Smooth muscle cell of the brain vasculature (primary cell): ENCODE data around the gene ENDOV.

Source experiments
- DNase-seq: peaks from one replicate; pipeline ENCODE4 v3.0.0-alpha.2; 2012; ENCODE audit warnings: low read depth, low spot score

ENDOV gene

DNA sequence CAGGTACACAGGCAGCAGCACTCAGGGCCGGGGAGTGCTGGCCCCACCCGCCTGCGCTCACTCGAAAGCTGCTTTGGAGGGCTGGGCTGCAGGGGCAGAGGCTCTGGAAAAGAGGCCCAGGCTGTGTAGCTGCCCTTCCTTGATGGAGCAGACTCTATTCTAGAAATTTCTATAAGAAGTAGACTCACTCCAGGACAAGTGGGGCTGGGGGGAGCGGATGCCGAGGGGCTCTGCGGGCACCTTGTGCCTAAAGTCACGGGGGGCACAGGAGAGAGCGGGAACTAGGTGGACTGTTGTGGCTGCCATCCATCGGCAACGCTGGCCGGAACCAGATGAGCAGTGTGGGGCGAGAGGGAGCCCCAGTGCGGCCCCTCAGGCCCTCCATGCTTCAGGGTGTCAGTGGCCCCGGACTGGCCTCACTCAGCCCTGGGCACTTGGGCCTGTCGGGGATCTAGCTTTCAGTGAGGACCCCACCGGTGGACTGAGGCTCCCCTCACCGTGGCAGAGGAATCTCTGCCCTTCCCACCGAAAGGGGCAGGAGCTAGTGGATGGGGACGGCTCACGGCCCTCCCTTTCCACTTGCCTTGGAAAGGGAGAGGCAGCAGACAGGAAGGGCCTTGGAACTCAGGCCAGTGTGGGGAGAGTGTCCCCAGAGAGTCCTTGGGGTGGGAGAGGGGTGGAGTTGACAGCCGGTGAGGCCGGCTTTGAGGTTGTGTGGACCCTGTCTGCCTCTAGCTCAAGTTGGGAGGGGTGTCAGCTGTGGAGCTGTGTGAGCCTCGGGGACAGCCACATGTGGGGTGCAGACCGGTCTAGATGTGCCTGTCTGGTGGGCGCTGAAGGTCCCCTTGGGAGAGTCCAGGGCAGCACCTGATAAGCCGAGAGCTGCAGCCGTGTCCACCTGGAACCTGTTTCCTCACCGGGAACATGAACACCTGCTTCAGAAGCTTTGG is 16.6 kb downstream of the ENDOV start:
- no peak for DNase-seq

DNA sequence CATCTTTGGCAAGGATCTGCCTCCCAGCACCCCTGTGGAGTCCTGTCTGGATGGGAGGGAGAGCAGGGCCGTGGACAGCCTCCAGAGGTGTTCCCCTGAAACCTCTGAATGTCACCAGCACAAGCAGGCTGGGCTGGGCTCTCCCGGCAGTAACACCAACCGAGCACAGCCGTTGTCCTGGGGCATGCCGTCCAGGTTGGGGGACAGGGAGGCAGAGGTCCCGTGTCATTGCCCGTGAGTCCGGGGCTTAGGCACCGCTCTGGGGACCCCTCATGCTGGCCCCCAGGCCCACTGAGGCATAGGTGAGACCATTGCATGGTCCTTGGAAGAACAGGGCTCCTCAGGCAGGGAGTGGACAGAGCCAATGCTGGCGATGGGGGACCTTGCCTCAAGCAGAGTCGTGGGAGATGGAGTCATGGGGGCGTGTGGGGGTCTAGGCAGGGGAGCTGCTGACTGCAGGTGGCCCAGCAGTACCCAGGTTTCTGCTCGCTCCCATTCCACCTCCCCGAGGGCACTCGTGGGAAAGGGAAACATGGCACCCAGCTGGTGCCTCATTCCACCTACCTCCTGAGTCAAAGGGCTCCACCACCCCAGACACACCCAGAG is 17.5 kb downstream of the ENDOV start:
- no peak for DNase-seq

DNA sequence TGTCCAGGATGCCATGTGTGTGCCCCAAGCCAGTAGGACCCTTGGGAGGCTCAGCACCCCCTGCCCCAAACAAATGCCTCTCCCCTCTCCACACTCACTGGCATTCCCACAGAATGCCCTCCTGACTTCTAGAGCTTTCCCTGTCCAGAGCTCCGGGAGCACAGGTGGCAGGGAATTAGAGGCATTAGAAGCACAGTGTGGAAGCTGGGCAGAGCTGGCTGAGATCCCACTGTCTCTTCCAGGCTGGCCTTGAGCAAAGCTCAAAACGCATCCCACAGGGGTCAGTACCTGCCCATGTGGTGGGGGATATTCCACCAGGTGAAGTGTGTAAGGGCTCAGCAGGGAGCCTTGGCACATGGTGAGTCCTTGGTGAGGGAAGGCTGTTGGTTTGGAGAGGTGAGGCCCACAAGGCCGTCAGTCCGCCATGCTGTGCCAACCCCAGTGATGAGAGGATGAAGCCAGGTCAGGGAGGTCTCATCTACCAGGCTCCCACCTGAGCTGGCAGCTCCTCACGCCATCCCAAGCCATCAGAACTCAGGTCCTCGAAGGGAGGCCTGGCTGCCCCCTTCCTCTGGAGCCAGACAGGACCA is 18.1 kb downstream of the ENDOV start:
- no peak for DNase-seq

- no peak for DNase-seq
Observed at GRCh38 chr17:80433916-80434666, 19.1 kb downstream of the ENDOV start.

DNA sequence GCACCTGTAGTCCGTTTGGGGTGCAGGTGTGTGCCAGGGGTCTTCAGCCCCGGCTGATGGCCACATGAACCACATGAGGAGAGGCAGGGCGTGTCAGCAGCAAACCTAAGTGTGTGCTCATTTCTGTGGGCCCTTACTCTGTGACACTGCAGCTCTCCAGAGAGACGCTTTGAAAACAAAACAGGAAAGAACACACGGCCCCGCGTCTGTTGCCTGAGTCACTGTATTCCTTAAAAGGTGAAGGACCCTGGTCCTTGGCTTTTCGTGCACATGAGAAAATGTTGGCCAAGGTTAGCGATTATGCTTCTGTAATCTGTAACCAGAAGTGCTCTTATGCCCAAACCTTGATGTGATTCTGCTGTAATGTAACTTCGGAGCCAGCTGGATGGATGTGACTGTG is 22.6 kb downstream of the ENDOV start:
- no peak for DNase-seq

DNA sequence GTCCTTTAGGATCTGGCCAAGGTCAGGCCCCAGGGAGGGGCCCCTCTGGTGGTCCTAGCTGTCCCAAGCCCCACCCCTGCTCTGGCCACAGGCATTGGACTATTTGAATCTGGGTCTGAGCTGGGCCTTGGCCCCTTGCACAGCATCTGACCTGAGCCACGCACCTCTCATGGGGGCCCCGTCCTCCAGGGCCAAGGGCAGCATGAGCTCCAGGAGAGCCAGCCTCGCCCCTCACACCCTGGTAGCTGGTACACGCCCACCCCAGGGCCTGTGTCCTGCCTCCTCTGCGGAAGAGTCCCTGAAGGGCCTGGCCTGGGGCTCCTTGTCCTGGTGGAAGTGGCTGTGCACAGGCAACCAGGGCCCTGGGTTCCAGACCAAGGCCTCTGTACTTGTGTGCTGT is 23.8 kb downstream of the ENDOV start:
- DNase-seq, result no peak

DNA sequence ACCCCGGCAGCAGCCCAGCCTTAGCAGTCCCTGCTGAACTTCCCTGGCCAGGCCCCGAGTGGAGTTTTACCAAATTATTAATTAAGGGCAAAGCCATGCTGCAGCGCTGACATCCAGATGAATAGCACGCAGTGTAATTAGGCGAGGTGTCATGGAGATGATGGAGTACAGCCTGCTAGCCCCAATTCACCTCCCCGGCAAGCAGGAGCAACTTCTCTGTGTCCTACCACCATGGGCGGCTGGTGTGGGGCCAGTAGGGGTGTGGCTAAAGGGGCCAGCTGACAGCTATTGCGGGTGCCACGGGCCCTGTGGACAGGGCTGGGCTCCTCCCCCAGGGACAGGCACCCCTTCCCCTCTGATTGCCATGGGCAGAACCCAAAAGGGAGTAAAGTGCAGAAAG is 24.5 kb downstream of the ENDOV start:
- DNase-seq, result no peak

DNA sequence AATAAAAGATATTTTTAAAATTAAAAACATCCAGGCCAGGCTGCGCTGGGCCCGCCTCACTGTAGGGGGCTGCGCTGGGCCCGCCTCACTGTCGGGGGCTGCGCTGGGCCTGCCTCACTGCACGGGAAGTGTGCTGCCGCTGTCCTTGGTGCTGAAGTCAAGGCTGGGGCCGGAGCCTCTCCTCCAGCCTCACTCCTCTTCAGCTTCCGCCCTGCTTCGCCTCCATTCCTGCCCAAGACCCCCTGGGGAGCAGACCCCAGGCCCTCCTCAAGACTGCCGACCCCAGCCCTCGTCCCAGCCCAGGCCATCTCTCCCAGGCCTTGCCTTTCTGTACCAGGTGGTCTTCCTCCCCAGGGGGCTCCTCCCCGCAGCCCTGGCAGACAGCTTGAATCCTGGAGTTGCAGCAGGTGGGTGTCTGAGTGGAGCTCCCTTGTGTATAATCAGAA is 26.2 kb downstream of the ENDOV start:
- DNase-seq, result no peak

DNA sequence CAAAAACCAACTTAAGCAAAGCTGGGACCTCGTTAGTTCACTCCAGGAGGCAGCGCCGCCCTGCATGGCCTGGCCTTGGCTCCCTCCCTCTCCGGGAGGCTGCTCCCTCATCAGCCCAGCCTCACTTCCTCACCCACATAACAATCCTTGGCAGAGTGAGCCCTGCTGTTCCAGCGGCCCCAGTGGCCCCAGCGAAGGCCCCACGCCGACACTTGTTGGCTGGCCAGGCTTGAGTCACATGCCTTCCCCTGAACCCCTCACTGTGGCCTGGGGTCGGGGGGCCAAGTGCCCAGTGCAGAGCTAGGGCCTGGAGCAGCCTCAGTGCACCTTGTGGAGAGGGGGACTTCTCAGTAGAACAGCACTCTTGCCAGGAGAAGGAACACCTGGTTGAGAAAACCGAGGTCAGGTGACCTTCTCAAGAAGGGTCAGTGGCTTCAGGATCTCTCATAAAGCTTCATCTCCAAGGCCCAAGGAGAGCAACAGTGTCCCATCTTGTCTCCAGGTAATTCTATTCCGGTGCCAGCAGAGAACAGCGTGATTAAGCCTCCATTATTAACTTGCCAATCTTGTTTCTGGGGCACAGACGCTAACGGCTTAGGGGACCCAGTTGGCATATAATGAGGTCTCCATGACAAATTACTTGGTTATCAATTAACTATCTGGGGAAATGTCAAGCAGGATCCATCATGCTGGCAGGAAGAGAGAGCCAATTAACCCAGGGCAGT is 26.8 kb downstream of the ENDOV start:
- no peak for DNase-seq

GRCh38 chr17:80442323-80442659 is 27.3 kb downstream of the ENDOV start:
- DNase-seq, result no peak

DNA sequence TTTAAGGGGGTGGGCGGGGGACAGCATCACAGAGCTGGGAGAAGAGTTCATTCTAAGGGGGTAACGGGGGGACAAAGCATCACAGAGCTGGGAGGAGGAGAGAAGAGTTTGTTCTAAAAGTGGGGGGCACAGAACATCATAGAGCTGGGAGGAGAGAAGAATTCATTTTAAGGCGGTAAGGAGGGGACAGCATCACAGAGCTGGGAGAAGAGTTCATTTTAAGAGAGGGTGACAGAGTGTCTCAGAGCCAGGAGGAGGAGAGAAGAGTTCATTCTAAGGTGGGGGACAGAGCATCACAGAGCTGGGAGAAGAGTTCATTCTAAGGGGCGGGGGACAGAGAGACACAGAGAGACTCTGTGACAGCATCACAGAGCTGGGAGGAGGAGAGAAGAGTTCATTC is 27.8 kb downstream of the ENDOV start:
- DNase-seq, result no peak

DNA sequence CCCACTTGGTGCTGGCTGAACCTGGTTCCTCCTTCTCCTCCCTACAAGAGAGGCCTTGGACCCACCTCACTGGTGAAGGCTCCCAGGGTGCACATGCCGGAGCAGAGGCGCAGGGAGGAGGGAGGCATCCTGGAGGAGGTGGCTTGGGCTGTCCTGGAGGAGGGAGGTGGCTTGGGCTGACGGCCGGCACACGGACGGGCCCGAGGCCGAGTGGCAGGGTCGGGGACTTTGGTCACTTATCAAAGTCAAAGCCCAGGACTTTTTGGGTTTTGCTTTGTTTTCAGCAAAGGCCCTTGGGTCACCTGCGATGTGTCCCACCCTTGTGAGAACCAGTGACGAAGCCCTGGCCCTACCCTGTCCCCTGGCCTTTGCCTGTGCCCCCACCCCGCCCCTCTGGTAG is 28.5 kb downstream of the ENDOV start:
- no peak for DNase-seq

GRCh38 chr17:80443916-80444643 is 29.1 kb downstream of the ENDOV start:
- no peak for DNase-seq

DNA sequence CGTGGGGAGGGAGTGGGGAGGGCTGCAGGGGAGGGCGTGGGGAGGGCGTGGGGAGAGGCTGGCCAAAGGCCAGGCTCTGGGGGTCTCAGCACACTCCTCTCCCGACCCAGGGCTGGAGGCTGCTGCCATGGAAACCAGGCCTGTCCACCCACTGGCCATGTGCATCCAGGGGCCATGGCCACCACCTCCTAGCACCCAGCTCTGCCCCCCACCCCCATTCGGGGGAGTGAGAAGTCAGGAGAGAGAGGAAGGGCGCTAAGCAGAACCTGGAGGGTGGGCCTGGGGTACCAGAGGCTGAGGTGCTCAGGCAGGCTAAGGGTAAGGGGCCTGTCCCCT is 29.6 kb downstream of the ENDOV start:
- no peak for DNase-seq

GRCh38 chr17:80445007-80445725 is 30.2 kb downstream of the ENDOV start:
- no peak for DNase-seq

DNA sequence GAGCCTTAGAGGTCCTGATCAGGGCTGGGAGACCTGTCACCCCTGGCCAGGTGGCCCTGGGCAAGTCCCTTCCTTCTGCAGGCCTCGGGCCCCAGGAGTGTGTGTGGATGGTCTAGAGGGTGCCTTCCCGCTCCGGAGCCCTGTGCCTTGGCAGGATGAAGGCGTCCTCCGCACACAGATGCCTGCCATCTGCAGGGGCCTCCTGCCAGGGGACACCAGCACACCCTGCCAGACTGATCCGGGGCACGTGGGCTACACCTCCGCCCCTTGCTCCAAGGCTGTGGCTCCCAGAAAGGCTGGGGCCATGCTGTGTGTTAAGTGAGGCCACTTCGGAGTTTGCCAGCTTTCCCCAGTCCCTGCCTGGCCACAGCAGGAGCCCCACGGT is 30.8 kb downstream of the ENDOV start:
- DNase-seq, result no peak

DNA sequence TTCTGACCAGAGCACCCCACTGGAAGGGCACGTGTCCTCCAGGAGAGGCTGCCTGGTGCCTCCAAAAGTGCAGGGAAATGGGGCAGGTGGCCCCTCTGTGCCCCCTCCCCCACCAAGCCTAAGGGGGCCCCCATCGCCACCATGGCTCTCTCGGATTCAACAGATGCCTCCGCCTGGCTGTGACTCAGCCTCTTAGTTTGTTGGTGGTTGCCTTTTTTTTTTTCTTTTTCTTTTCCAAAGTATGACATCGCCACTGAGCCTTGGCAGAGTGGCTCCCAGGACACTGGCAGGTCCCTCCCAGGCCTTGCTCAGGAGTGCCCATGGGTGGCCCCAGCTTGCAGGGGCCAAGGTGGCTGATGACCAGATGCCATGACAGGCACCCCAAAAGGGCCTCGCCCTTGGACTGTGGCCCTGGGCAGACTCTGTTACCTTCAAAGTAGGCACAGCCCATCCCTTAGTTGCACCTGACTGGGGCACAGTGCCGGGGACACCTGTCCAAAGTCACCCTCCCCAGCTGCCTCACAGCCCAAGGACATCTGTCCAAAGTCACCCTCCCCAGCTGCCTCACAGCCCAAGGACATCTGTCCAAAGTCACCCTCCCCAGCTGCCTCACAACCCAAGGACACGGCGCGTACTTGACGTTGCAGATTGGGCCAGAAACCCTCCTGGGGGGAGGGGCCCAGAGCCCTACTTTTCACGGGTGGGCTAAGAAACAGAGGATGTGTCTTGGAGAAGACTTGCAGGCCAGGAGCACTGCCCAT is 31.9 kb downstream of the ENDOV start:
- DNase-seq, result no peak

- no peak for DNase-seq
Observed at GRCh38 chr17:80447790-80448189, 32.8 kb downstream of the ENDOV start.

DNA sequence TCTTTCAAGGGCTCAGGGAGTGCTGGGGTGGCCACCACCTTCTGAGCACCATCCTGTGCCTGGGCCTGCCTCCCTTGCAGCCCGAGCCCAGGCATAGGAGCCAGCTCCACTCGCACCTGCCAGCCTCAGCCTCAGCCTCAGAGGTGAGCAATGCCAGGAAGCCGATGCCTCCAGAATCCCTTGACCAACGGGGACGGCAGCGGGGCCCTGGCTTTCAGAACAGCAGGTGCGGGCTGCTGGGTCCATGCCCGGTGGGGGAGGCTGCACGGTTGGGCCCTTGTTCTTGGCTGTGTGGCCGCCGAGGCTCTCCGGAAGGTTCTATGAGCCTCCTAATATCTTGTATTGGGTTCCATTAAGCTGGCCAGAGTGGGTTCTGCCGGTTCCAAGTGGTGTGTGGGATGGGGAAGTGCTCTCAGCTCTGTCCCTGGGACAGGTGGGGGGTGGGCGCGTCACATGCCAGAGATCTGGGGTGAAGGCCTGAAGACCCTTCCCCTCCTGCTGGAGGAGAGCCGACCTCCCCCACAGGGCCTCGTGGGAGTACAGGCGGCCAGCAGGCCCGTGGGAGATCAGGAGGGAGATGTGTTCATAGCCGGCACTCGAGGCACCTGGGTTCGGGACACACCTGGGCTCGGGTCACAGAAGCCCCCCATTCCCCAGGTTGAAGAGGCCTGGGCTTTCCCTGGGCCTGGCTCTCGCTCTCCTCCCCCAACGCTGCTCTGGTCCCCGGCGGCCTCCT is 34.4 kb downstream of the ENDOV start:
- DNase-seq, result no peak
